Fibroblast of villous mesenchyme (primary cell): ENCODE measurements around the gene ARHGAP19. TPM values are rescaled to one million over a fixed set of nuclear protein-coding genes. Genes with fewer than 3 reads are reported as not detected.

Experiments
- DNase-seq: peaks from one replicate; pipeline ENCODE4 v3.0.0-alpha.2; 2010; ENCODE audit warnings: low read depth
- H3K4me3 ChIP-seq: 2 replicates; pipeline ENCODE4 v1.5.1; 2011; ENCODE audit warnings: low read depth, mild to moderate bottlenecking, low read length
- total RNA-seq: library from RNA; depleted of rRNA; stranded (reverse); fragments of >200 nt; gene quantifications from 2 replicates; pipeline ENCODE4 v1.2.3, GENCODE V29; 2012
- TF ChIP-seq, protein P1 (sequence below): IDR thresholded peaks from 2 replicates; pipeline ENCODE4 v1.5.1; 2012; ENCODE audit warnings: low read depth, mild to moderate bottlenecking, low read length; ENCODE audit not compliant: insufficient read depth

ARHGAP19 gene
- total RNA-seq, 1 donor: 13.4 TPM

GRCh38 chr10:97228775-97229157, 63.7 kb downstream of the ARHGAP19 start:
- no peak overlapping the region for H3K4me3 ChIP-seq
- no peak for DNase-seq
- TF ChIP-seq, protein P1, sequence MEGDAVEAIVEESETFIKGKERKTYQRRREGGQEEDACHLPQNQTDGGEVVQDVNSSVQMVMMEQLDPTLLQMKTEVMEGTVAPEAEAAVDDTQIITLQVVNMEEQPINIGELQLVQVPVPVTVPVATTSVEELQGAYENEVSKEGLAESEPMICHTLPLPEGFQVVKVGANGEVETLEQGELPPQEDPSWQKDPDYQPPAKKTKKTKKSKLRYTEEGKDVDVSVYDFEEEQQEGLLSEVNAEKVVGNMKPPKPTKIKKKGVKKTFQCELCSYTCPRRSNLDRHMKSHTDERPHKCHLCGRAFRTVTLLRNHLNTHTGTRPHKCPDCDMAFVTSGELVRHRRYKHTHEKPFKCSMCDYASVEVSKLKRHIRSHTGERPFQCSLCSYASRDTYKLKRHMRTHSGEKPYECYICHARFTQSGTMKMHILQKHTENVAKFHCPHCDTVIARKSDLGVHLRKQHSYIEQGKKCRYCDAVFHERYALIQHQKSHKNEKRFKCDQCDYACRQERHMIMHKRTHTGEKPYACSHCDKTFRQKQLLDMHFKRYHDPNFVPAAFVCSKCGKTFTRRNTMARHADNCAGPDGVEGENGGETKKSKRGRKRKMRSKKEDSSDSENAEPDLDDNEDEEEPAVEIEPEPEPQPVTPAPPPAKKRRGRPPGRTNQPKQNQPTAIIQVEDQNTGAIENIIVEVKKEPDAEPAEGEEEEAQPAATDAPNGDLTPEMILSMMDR: no peak

DNA sequence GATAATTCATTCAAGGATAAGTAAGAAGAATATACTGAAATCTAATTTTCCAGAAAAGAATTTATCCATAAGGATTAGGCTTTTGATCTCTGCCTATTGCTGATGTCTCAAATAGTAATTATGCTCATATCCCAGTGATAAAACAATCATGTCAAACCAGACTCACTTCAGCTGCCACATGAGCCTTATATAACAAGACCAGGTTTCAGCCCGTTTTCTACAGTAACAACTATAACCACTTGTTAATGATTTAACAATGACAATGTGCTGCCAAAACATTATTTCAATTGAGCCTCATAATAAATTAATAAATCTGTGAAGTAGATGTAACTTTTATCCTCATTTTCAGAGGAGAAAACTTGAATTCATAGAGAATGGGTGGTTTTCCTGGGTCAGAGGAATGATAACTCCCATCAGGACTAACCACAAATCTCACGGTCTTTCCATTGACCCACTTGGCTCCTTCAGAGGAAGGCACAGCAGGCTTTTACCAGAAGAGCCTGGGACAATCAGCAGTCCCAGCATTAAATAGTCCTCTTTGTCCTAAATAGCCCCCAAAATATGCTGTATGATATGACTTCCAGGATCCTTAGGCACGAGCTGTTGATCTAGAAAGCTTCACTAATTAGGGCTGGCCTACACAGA, 64.2 kb downstream of the ARHGAP19 start:
- H3K4me3 ChIP-seq: no peak overlapping the region
- TF ChIP-seq, protein P1: no peak

DNA sequence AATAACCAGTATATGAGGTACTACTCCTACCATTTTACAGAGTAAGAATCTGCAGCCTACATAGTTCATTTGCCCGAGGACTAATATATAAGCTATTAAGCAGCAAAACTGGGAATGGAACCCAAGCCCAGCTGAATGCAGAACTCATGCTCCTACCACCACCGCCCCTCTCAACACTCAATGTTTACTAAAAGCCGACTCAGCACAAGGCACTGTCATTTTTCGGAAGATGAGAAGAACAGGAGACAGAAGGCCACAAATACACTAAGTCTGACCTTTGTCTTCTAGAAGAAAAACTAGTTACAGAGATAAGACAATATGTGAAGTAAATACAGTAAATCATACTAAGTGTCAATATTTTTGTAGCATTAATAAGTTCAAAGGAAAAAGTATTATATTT, 66.0 kb downstream of the ARHGAP19 start:
- TF ChIP-seq, protein P1: no peak
- no peak for DNase-seq
- no peak overlapping the region for H3K4me3 ChIP-seq

More for the DNA sequence above, 64.2 kb downstream of the ARHGAP19 start:
- no peak for DNase-seq

- H3K4me3 ChIP-seq: no peak overlapping the region
- TF ChIP-seq, protein P1: no peak
- no peak for DNase-seq
These were observed 67.7 kb downstream of the ARHGAP19 start for GRCh38 chr10:97224483-97225435.

GRCh38 chr10:97222326-97222961, 70.0 kb downstream of the ARHGAP19 start:
- H3K4me3 ChIP-seq: no peak overlapping the region
- DNase-seq: no peak
- TF ChIP-seq, protein P1: no peak

GRCh38 chr10:97220355-97220754, 72.1 kb downstream of the ARHGAP19 start:
- no peak overlapping the region for H3K4me3 ChIP-seq
- DNase-seq: no peak
- TF ChIP-seq, protein P1: no peak
